Transverse colon (tissue), 4 donors: ENCODE data around the gene MTR.

ENCODE experiments used
- EP300 ChIP-seq: sonication (generic); formaldehyde crosslinking; IDR thresholded peaks from one replicate; pipeline ENCODE4 v1.6.1; 2017; ENCODE audit warnings: antibody characterized with exemption, low read depth
- POLR2A ChIP-seq: fragments of 450-650 bp; IDR thresholded peaks from one replicate; pipeline ENCODE4 v1.6.1; 2016; ENCODE audit warnings: antibody characterized with exemption, mild to moderate bottlenecking, moderate library complexity
- POLR2AphosphoS5 ChIP-seq, 3 donors: sonication (generic); formaldehyde crosslinking; IDR thresholded peaks; one replicate each; pipeline ENCODE4 v1.6.1; 2016; ENCODE audit warnings: antibody characterized with exemption in 3 of 3
- TF ChIP-seq, protein P1 (sequence below), 5 experiments: fragments of 200-600 bp in 3 of 5; fragments of 450-650 bp in 2 of 5; sonication (generic) in 3 of 5; IDR thresholded peaks; 1 replicate in 2 of 5; 2 replicates in 3 of 5; pipeline ENCODE4 v1.5.1; 2016 to 2017; ENCODE audit warnings: antibody characterized with exemption in 5 of 5, inconsistent platforms in 3 of 5, mild to moderate bottlenecking in 2 of 5, moderate library complexity in 1 of 5

DNA sequence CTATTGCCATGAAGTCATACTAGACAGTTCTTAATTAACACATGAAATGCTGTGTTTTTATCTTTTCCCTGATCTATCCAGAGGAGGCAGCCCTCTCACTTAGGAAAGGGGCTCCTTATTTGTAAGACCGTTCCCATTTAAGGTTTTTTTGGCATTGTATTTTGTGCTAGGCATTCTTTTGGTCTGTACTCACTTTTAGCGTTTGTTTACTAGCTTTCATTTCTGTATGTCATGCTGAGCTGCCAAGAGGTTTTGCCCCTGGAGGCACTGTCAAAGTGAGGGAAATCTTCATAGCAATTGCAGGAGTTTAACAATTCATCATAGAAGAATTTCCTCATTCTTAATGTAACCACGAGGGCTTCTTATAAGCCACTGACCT is 59.5 kb downstream of the MTR start:
- TF ChIP-seq, protein P1, sequence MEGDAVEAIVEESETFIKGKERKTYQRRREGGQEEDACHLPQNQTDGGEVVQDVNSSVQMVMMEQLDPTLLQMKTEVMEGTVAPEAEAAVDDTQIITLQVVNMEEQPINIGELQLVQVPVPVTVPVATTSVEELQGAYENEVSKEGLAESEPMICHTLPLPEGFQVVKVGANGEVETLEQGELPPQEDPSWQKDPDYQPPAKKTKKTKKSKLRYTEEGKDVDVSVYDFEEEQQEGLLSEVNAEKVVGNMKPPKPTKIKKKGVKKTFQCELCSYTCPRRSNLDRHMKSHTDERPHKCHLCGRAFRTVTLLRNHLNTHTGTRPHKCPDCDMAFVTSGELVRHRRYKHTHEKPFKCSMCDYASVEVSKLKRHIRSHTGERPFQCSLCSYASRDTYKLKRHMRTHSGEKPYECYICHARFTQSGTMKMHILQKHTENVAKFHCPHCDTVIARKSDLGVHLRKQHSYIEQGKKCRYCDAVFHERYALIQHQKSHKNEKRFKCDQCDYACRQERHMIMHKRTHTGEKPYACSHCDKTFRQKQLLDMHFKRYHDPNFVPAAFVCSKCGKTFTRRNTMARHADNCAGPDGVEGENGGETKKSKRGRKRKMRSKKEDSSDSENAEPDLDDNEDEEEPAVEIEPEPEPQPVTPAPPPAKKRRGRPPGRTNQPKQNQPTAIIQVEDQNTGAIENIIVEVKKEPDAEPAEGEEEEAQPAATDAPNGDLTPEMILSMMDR (IDR thresholded peaks at IDR 0.05): no peak
- TF ChIP-seq POLR2A (no peak), EP300 (no peak), POLR2AphosphoS5 (IDR thresholded peaks at IDR 0.05) (no peak)
